HTERT RPE-1 (cell line): Measurements from ENCODE around the gene PLSCR4.
"Not testable (repeated sequence)": the region's sequence is repeated elsewhere in the genome, so short reads cannot be mapped to it uniquely, and the experiment has no call there.

Experiments used
- in situ Hi-C: fragments of 300-500 bp; cut with MboI; formaldehyde crosslinking; loops from 4 replicates; pipeline ENCODE4 v1.14.3; 2020; ENCODE audit warnings: low sequenced_read_pairs

The PLSCR4 gene

DNA sequence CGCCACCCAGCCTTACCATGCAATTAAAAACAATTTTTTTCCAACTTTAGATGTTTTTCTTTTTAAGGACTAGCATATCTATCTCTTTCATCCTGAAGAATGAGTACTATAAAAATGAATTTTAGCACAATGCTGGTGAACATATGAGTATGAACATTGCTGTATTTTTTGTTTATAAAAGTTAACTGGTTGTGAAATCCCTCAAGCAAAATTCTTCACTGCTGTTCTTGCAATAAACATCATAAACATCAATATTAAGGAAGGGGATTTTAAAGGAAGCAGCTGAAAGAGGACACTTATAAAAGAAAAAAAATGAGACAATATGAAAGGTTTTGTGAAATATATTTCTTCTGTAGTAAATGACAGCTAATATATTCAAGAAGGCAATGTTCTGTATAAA, 3.0 kb downstream of the PLSCR4 start:
- in situ Hi-C loops, result no loop called here

DNA sequence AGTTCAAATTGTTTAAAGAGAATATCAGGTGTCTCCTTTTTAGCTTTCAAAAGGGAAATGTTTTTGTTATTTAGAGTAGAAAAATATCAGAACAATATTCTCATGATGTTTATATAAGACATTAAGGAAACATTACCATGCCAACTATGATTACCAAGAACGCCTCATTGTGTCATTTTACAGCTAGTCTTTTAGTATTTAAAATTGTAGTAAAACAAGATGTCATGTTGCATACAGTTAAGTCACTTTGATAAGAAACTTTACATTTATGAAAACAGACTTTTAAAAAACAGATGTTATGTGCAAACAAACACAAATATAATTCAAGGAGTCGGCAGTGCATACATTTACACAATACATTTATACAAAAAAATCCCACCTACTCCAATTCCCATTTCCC, 4.4 kb downstream of the PLSCR4 start:
- in situ Hi-C loops, result no loop called here

DNA sequence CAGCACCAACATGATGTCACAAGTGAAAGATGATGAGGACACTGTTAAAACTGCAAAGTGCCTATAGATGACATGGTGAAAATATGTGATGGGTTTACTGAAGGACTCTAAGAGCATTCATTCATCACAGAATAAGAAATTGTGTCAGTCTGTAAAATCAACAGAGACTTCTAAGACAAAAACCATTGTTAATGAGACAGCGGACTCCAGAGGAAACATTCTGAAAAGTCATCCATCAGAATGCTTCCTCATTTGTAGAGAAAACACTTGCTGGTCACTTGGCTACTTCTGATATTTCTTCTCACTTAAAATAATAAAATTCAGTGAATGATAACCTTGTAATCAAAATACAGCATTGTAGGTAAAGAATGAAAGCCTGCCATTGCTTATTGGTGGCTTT, 7.3 kb downstream of the PLSCR4 start:
- in situ Hi-C loops, result no loop called here

DNA sequence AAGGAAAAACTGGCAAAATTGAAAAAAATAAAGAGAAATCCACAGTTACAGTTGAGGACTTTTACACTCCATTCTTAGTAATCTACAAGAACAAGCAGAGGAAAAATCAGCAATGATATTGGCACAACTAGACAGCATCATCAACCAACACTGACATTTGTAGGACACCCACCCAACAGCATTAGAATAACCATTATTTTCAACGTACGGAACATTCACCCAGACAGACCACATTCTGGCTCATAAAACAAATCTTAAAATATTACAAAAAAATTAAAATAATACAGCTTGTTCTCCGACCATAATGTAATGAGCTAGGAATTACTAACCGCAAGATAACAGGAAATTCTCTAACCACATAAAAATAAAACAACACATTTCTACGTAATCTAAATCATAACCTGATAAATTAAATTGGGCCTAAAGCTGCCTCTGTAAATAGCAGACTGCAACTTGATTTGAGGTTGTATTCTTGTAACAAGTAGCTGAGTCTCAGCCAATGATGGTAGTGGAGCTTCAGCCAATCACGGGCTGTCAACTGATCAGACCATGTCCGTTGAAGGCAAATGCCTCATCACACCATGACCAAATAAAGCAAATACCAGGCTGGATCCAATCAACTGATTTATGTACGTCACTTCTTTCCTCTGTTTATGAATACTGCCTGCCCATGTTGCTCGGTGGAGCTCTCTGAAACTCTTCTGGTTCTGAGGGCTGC, 9.2 kb downstream of the PLSCR4 start:
- in situ Hi-C loops, result no loop called here

DNA sequence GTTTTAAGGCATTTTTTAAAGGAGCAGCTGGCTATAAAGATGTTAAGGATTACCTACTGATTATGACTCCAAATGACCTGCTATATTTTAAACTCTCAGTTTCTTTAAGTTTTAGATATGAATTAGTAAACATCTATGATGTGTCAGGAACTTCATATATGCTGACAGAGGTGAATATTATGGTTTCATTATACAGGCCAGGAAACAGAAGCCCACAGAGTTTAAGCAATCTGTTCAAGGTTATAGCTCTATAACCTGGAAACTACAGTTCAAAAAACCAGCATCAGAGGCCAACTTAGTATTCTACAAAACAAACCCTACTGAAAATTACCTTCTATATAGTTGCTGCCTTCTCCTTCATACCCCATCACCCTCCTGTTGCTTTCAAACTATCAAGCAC, 17.4 kb downstream of the PLSCR4 start:
- in situ Hi-C loops, result no loop called here

DNA sequence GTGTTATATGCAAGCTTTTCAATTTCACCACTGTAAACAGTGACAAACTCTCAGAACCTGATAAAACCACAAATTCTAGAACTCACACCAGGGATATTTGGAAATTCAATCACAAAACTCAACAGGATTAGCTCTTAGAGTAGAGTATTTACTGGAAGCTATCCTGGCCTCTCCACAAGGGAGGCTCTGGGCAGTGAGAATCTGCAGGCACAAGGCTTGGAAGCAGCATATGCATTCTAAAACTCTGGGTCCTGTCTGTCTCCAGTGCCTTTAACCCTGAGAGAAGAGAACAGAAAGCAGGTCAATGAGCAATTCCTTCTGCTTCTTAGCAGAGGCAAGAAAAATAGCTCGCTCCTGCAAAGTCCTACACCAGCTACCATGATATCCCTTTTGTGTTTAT, 23.4 kb downstream of the PLSCR4 start:
- in situ Hi-C loops, result no loop called here

DNA sequence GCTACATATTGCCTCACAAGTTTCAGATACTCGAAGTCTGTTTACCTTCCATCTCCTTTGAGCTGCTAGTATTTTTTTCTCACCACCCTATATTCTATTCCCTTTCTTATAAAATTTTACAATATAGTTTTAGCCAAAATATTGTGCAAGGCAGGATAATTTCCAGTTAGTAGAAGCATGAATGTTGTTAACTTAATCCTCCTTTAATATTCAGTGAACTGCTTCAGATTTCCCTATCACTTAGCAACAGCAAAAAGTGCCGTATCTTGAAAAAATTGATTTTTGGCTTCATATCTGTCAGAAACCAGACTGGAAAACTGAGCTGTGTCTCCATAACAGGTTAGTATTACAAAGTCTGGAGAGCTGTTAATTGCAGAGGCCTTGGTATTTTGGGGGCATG, 24.0 kb downstream of the PLSCR4 start:
- in situ Hi-C loops, result no loop called here

DNA sequence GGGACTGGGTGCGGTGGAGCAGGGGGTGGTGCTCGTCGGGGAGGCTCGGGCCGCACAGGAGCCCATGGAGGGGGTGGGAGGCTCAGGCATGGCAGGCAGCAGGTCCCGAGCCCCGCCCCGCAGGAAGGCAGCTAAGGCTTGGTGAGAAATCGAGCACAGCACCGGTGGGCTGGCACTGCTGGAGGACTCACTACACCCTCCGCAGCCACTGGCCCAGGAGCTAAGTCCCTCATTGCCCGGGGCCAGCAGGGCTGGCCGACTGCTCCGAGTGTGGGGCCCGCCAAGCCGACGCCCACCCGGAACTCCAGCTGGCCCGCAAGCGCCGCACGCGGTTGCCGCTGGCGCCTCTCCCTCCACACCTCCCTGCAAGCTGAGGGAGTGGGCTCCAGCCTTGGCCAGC, 25.4 kb downstream of the PLSCR4 start:
- in situ Hi-C loops, result not testable (repeated sequence)

DNA sequence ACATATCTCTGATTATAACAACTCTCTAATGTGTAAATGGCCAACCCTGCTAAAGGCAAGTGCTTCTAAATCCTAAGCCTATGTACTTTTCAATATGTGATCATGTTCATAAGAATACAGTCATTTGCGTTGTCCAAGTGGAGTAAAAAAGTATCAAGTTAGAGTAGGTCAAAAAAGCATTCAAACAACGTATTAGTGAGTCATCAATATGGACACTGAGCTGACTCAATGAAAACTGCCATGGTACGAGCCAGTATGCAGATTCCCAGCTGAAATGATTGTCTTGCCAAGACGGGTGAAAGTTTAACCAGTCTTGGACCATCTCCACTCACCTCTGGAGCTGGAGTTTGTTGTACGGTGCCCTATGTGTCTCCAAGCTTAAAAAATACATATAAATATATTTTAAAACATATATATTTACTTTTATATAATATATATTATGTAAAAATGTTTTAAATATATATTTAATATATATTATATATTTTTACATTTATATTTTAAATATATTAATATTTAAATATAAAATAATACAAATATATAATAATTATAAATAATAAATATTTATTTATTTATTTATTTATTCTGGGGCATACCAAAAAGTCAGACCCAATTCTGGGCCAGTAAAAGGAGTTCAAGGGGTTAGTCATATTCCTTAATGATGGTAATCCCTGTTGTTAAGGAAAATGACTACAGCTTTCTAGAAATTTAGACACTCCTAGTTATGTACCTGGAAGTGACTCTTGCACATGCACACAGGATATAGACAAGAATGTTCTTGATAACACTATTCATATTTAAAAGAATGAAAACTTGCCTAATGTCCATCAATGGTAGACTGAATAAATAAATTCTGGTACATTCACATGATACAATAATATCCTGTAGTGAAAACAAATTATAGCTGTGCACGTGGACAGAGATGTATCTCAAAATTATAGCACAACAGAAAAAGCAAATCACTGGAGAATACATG, 27.2 kb downstream of the PLSCR4 start:
- in situ Hi-C loops, result no loop called here

DNA sequence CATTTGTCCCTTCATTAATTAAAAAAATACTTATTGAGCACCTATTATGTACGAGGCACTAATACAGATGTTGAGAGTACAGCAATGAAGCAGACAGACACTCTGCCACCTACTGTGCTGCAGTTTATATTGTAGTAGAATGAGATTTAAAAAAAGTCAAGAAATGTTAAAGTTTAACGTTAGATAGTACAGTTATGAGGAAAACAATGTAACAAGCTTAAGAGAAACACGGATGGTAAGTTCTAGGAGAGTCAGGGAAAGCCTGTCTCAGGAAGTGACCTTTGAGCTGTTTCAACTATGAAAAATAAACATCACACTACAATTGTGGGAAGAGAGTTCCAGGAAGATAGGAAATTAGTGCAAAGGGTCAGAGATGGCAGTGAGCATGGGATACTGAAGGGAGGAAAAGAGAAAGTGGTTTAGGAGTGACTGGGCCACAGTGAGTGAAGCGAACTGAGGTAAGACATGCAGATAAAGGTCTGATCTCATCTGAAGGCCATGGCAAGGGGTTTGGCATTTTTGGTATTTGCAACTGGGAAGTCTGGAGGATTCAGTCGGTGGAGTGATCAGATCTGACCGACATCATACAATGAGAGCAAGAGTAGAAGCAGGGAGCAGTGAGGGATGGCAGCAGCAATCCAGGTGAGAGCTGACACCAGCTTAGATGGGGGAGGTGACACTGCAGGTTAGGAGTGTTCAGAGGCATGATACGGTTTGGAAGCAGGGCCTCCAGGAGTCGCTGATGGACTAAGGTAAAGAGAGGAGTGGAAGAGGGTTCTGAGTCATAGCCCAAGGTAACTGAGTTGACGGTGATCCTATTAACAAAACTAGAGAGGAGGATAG, 28.5 kb downstream of the PLSCR4 start:
- in situ Hi-C loops, result no loop called here

DNA sequence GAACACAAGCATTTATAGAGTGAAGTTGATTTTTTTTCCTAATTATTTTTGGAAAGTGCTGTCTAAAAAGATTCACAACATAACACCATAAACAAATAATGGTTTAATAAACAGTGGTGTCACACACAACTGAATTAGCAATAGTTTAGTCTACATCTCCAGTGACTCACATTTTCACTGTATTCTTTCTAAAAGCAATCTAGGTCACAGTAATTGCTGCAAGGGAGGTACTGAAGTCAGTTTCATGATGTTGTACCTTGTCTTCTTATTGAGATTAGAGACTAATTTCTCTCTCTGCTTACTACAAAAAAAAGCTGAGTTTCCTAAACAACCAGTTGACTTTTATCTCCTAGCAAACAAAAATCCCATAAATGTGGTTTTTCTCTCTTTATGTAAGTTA, 29.6 kb downstream of the PLSCR4 start:
- in situ Hi-C loops, result no loop called here

DNA sequence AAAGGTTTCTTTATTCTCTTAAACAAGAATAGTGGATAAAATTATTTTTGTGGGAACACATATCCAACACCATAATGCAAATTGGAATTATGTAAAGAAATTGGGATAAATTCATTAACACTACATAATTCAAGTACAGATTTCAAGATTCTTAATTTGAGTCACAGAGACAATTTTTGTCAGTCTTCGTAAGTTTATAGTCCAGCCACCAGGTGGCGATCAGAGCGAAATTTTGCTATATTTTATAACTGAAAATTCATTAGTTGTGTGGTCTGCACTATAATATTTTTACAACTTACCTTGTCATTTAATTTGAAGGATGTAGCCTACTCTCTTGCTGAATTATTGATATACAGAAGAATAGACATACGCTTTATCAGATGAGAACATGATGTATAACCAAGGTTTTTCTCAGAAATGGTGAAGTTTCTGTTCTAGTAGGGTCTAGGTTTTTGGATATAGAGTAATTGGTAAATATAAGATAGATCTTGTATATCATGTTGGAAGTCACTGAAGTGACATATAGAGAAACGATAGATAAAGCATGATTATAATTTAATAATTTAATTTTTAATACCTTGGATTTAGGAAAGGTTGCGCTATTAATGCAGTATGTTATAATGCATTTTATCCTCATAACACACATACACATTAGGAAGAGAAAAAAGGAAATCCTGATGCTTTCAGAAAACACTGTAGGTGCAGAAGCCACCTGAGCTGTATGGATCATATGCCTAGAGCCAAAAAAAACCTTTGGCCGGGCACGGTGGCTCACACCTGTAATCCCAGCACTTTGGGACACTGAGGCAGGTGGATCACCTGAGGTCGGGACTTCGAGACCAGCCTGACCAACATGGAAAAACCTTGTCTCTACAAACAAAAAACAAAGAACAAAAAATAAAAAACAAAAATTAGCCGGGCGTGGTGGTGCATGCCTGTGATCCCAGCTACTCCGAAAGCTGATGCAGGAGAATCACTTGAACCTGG, 31.7 kb downstream of the PLSCR4 start:
- in situ Hi-C loops, result no loop called here

DNA sequence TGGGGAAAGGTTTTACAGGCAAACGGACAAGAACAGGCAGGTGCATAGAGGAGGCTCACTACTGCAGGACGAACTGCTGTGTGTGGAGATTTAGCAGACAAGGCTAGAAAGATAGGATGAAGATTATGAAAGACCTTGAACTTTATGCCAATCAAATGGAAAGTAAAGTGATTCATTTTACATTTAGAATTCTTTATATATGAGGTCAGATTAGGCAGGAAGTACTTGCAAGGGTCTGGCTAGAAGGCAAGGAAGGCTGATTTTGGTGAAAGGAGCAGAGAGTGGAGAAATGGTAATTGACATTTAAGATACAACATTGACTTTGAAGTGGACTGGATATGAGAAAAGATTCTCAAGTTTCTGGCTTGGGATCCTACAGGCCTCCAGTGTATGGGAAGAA, 33.6 kb downstream of the PLSCR4 start:
- in situ Hi-C loops, result no loop called here

DNA sequence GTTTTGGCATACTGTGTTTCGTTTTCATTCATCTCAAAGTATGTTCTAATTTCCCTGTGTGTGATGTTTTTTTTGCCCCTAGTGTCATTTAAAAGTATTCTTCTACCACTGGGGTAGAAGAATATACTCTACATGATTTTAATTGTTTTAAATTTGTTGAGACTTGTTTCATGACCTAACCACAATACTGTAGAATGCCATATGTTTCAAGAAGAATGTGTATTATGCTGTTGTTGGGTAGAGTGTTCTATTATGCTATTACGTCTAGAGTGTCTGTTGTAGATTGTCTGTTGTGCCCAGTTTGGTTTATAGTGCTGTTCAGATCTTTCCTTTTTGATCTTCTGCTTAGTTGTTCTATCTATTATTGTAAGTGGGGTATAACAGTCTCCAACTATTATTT, 36.4 kb downstream of the PLSCR4 start:
- in situ Hi-C loops, result no loop called here

DNA sequence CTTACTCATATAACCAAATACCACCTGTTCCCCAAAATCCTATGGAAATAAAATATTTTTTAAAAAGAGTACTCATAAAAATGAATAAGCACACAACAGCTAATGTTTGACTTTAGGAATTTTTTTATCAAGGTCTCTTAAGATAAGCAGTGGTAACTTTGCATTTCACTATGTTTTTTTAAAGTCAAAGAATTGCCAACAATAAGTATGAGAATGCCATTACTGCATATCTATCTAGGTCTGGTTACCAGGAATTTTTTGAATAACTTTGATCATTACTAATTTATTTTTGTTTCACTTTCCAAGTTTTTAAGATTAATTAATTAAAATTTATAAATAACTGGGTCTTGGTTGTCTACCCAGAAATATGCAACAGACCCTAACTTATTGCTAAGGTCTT, 41.5 kb downstream of the PLSCR4 start:
- in situ Hi-C loops, result no loop called here

DNA sequence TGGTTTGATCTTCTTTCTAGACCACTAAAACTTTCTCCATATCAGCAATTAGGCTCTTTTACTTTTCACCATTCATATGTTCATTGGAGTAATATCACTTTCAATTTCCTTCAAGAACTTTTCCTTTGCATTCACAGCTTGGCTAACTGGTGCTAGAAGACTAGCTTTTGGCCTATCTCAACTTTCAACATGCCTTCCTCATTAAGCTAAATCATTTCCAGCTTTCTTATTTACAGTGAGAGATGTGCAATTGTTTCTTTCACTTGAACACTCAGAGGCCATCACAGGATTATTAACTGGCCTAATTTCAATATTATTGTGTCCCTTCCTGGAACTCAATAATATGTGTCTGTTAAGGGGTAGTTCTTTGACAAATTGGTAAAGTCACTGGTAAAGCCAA, 47.1 kb downstream of the PLSCR4 start:
- in situ Hi-C loops, result no loop called here

DNA sequence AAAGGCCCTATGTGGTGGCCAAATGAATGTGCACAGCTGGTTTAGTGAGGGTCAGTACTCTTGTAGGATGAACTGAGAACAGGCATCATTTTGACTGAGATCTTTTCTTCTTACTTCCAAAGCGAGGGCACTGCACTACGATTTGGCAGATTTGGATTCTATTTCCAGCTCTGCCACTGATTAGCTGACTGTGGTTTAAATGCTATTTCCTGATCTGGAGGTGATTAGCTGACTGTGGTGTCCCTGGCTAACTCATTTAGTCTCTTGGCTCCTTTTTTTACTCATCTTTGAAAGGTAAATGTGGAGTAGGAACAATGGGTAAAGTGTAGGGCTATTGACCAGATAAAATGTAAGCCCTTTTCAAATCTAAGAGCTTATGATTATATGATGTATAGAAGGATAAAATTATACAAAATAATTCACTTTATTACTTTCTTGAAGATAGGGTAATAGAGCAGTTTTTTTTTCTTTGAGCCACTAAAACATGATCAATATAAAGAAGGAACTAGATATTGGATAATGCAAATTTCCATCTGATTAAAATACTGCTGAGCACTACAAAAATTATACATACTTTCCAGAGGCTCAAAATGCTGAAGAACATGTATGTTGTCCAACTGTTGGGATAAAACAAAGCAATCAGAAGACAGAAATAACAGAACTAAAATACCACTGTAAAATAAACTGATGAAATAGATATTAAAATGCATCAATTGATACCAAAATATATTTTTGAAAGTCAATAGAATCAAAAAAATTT, 50.3 kb downstream of the PLSCR4 start:
- in situ Hi-C loops, result no loop called here

DNA sequence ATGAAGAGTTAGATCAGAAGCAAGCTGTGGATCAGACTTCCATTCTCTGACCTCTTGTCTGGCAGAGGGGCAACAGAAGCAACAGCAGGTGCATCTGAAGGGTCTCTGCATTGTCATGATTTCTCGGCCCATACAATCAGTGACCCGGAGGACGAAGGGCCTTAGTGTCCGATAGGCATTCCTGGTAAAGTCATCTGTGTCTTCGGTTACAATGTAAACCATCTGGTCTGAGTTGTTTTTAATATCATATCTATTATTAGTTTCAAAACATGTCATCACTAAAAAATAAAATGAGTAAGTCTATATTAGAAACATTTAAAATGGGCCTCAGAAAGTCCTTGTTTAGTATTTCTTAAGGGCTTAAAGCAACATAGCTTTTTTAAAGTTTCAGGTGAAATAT, 51.1 kb downstream of the PLSCR4 start:
- in situ Hi-C loops, result no loop called here

DNA sequence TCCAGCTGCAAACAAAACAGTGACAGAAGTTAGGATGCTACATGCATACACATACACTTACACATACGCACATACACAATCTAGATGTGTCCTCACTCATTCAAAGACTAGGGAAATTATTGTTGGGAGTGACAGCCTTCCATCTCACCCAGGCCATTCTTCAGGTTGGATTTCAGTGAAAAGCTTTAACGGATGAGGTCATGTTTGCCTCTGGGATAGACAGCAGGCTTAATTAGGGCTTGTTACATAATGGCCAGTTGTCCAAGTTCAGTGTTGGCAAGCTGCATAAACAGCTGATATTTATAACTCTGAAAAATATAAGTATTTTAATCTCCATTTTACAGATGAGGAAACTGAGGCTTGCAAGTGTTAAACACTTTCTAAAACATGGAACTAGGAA, 54.1 kb downstream of the PLSCR4 start:
- in situ Hi-C loops, result no loop called here
